H9 (cell line): Measurements from ENCODE around the gene P2RX7. TPM values are rescaled to one million over a fixed set of nuclear protein-coding genes. Genes with fewer than 3 reads are reported as not detected.

Experiments
- DNase-seq: peaks from one replicate; pipeline ENCODE4 v3.0.0-alpha.2; 2017
- H2AFZ ChIP-seq: one replicate; pipeline ENCODE4 v1.6.1; 2013; ENCODE audit warnings: mild to moderate bottlenecking, low read length, control low read depth, moderate library complexity
- H2AK5ac ChIP-seq: 2 replicates; pipeline ENCODE4 v1.6.1; 2013; ENCODE audit warnings: low read length, control low read depth, mixed read lengths; ENCODE audit not compliant: insufficient read length
- H2BK120ac ChIP-seq: one replicate; pipeline ENCODE4 v1.6.1; 2013; ENCODE audit warnings: low read depth, mild to moderate bottlenecking, low read length, control low read depth, inconsistent platforms; ENCODE audit not compliant: poor library complexity, severe bottlenecking
- H2BK12ac ChIP-seq: 2 replicates; pipeline ENCODE4 v1.6.1; 2013; ENCODE audit warnings: low read length, control low read depth, mixed read lengths, low read depth; ENCODE audit not compliant: insufficient read length
- H2BK15ac ChIP-seq: 2 replicates; pipeline ENCODE4 v1.6.1; 2013; ENCODE audit warnings: low read depth, low read length, control low read depth
- H2BK20ac ChIP-seq: one replicate; pipeline ENCODE4 v1.6.1; 2013; ENCODE audit warnings: low read depth, mild to moderate bottlenecking, low read length, control low read depth, inconsistent platforms; ENCODE audit not compliant: poor library complexity, severe bottlenecking
- H2BK5ac ChIP-seq: 2 replicates; pipeline ENCODE4 v1.6.1; 2013; ENCODE audit warnings: low read length, control low read depth, mixed read lengths; ENCODE audit not compliant: insufficient read length
- H3K14ac ChIP-seq: 2 replicates; pipeline ENCODE4 v1.6.1; 2013; ENCODE audit warnings: low read length, control low read depth; ENCODE audit not compliant: insufficient read depth
- H3K18ac ChIP-seq: 2 replicates; pipeline ENCODE4 v1.6.1; 2013; ENCODE audit warnings: low read depth, mild to moderate bottlenecking, mixed read lengths, low read length, control low read depth; ENCODE audit not compliant: insufficient read length
- H3K23ac ChIP-seq: 2 replicates; pipeline ENCODE4 v1.6.1; 2013; ENCODE audit warnings: low read length, control low read depth, mixed read lengths, low read depth; ENCODE audit not compliant: insufficient read length
- H3K23me2 ChIP-seq: 2 replicates; pipeline ENCODE4 v1.6.1; 2013; ENCODE audit warnings: low read depth, mild to moderate bottlenecking, mixed read lengths, low read length, control low read depth; ENCODE audit not compliant: insufficient read length, poor library complexity, severe bottlenecking
- H3K27ac ChIP-seq: 2 replicates; pipeline ENCODE4 v1.5.1; 2013; ENCODE audit warnings: low read length, control low read depth, mixed read lengths, low read depth; ENCODE audit not compliant: insufficient read length
- H3K27me3 ChIP-seq: 2 replicates; pipeline ENCODE4 v1.6.1; 2013; ENCODE audit warnings: low read length, control low read depth, inconsistent platforms; ENCODE audit not compliant: insufficient read depth
- H3K4ac ChIP-seq: 2 replicates; pipeline ENCODE4 v1.6.1; 2013; ENCODE audit warnings: low read depth, mild to moderate bottlenecking, control low read depth, inconsistent platforms, low read length, moderate library complexity
- H3K4me1 ChIP-seq: 2 replicates; pipeline ENCODE4 v1.6.1; 2013; ENCODE audit warnings: low read length, control low read depth, inconsistent platforms; ENCODE audit not compliant: insufficient read depth
- H3K4me2 ChIP-seq: 2 replicates; pipeline ENCODE4 v1.6.1; 2013; ENCODE audit warnings: low read length, control low read depth, mixed read lengths; ENCODE audit not compliant: insufficient read length, insufficient read depth
- H3K56ac ChIP-seq: 2 replicates; pipeline ENCODE4 v1.6.1; 2013; ENCODE audit warnings: low read depth, mild to moderate bottlenecking, mixed read lengths, low read length, control low read depth; ENCODE audit not compliant: insufficient read length
- H3K79me1 ChIP-seq: 2 replicates; pipeline ENCODE4 v1.6.1; 2013; ENCODE audit warnings: low read depth, mild to moderate bottlenecking, moderate library complexity, low read length, control low read depth, inconsistent platforms; ENCODE audit not compliant: insufficient read depth, poor library complexity, severe bottlenecking
- H3K79me2 ChIP-seq: 2 replicates; pipeline ENCODE4 v1.6.1; 2013; ENCODE audit warnings: low read length, control low read depth, inconsistent platforms; ENCODE audit not compliant: insufficient read depth
- H3K9ac ChIP-seq: 2 replicates; pipeline ENCODE4 v1.6.1; 2013; ENCODE audit warnings: low read length, control low read depth, mixed read lengths; ENCODE audit not compliant: insufficient read length; ENCODE audit errors: extremely low read depth
- H3K9me3 ChIP-seq: one replicate; pipeline ENCODE4 v1.6.1; 2013; ENCODE audit warnings: low read depth, low read length, inconsistent platforms; ENCODE audit not compliant: control insufficient read depth
- H3T11ph ChIP-seq: one replicate; pipeline ENCODE4 v1.6.1; 2013; ENCODE audit warnings: mild to moderate bottlenecking, low read length, control low read depth, inconsistent platforms
- H4K20me1 ChIP-seq: one replicate; pipeline ENCODE4 v1.6.1; 2013; ENCODE audit not compliant: control insufficient read depth, insufficient read length, insufficient read depth
- H4K5ac ChIP-seq: 2 replicates; pipeline ENCODE4 v1.6.1; 2013; ENCODE audit warnings: low read depth, mild to moderate bottlenecking, mixed read lengths, low read length, control low read depth; ENCODE audit not compliant: insufficient read length
- H4K8ac ChIP-seq: replicated peaks from 2 replicates; pipeline ENCODE4 v1.6.1; 2013; ENCODE audit warnings: low read length, control low read depth, mixed read lengths, low read depth; ENCODE audit not compliant: insufficient read length
- H4K91ac ChIP-seq: 2 replicates; pipeline ENCODE4 v1.6.1; 2013; ENCODE audit warnings: low read depth, mild to moderate bottlenecking, moderate library complexity, mixed read lengths, low read length, control low read depth; ENCODE audit not compliant: insufficient read length
- H3K27ac Mint-ChIP-seq, 3 experiments: 2 replicates in 2 of 3; 3 replicates in 1 of 3; pipeline ENCODE4 v1.8.0; 2020 to 2021; ENCODE audit warnings: mixed read lengths in 3 of 3, mild to moderate bottlenecking in 1 of 3, moderate library complexity in 1 of 3
- H3K27me3 Mint-ChIP-seq: 2 replicates; pipeline ENCODE4 v1.8.0; 2021; ENCODE audit warnings: low read depth, mild to moderate bottlenecking, moderate library complexity, mixed read lengths
- H3K36me3 Mint-ChIP-seq, 3 experiments: 2 replicates in 2 of 3; 3 replicates in 1 of 3; pipeline ENCODE4 v1.8.0; 2020 to 2021; ENCODE audit warnings: low read depth in 3 of 3, mixed read lengths in 3 of 3; ENCODE audit not compliant: insufficient read depth in 1 of 3
- H3K4me1 Mint-ChIP-seq, 2 experiments: 2 replicates each; pipeline ENCODE4 v1.8.0; 2020; ENCODE audit warnings: mixed read lengths in 2 of 2
- H3K4me3 Mint-ChIP-seq, 2 experiments: 2 replicates in 1 of 2; 3 replicates in 1 of 2; pipeline ENCODE4 v1.8.0; 2020 to 2021; ENCODE audit warnings: mild to moderate bottlenecking in 2 of 2, mixed read lengths in 2 of 2, moderate library complexity in 1 of 2
- H3K9me3 Mint-ChIP-seq, 2 experiments: 2 replicates in 1 of 2; 3 replicates in 1 of 2; pipeline ENCODE4 v1.8.0; 2020; ENCODE audit warnings: mild to moderate bottlenecking in 2 of 2, mixed read lengths in 2 of 2, moderate library complexity in 1 of 2
- WGBS: extraction: QIAGEN DNeasy Blood & Tissue Kit; methylation state at CpG from one replicate; pipeline ENCODE4 v1.1.7; 2013; ENCODE audit warnings: missing lambda C conversion rate, low lambda C conversion rate, mixed read lengths; ENCODE audit not compliant: insufficient read length; ENCODE audit errors: extremely low coverage; 5-methylcytosine and 5-hydroxymethylcytosine counted together
- total RNA-seq: library from RNA; stranded (reverse); gene quantifications from 2 replicates; pipeline ENCODE4 v1.2.1, GENCODE V29; 2021
- TF ChIP-seq, protein P1 (sequence below): fragments of 200-600 bp; sonication (generic); conservative IDR thresholded peaks from 3 replicates; pipeline ENCODE4 v1.8.0; 2021; ENCODE audit warnings: antibody characterized with exemption, mild to moderate bottlenecking

P2RX7 gene
- total RNA-seq, 1 experiment from 2014 or later = 0.09 TPM

DNA sequence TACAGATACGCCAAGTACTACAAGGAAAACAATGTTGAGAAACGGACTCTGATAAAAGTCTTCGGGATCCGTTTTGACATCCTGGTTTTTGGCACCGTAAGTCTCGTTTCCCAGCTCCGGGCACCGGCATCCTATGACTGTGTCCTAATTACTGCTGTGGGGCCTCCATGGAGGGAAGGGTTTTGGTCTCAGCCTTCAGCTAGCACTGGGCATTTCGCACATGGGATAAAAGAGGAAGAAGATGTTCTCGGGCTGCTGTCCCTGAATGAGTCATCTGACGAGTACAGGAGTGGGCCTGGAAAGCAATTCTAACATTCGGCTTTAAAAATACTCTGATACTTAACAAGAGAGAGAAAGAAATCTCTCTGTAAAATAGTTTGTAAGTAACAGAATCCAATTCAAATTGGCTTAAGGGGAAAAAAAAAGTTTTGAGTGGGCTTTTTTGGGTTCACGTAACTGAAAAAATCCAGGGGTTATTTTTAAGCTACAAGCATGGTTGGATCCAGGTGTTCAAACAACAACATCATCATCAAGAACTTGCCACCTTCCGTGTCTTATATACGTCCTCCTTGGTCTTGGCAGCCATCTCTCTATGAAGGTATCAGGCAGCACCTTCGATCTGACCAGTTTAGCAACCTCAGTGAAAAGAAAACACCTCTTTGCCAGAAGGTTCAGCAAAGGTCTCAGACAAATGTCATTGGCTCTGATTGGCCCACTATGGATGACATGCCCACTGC is 42.9 kb downstream of the P2RX7 start:
- no peak overlapping the region for H4K91ac ChIP-seq
- no peak overlapping the region for H4K8ac ChIP-seq
- TF ChIP-seq, protein P1, sequence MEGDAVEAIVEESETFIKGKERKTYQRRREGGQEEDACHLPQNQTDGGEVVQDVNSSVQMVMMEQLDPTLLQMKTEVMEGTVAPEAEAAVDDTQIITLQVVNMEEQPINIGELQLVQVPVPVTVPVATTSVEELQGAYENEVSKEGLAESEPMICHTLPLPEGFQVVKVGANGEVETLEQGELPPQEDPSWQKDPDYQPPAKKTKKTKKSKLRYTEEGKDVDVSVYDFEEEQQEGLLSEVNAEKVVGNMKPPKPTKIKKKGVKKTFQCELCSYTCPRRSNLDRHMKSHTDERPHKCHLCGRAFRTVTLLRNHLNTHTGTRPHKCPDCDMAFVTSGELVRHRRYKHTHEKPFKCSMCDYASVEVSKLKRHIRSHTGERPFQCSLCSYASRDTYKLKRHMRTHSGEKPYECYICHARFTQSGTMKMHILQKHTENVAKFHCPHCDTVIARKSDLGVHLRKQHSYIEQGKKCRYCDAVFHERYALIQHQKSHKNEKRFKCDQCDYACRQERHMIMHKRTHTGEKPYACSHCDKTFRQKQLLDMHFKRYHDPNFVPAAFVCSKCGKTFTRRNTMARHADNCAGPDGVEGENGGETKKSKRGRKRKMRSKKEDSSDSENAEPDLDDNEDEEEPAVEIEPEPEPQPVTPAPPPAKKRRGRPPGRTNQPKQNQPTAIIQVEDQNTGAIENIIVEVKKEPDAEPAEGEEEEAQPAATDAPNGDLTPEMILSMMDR = no peak
- H3K9me3 Mint-ChIP-seq = no peaks in the 10 kb centered on the region
- WGBS = no CpG with 5 or more reads among the region's 16 CpGs
- no peak for DNase-seq
- no peaks in the 10 kb centered on the region for H3K4me1 ChIP-seq
- H3K27ac Mint-ChIP-seq = no peak overlapping the region
- H3K27me3 ChIP-seq = no peaks in the 10 kb centered on the region
- no peak overlapping the region for H3K4me2 ChIP-seq
- no peaks in the 10 kb centered on the region for H3K23me2 ChIP-seq
- H2BK120ac ChIP-seq = no peak overlapping the region
- no peak overlapping the region for H3K14ac ChIP-seq
- H3K4ac ChIP-seq = no peak overlapping the region
- no peaks in the 10 kb centered on the region for H3K4me1 Mint-ChIP-seq
- H3T11ph ChIP-seq = no peak overlapping the region
- no peak overlapping the region for H2AK5ac ChIP-seq
- H4K20me1 ChIP-seq = no peaks in the 10 kb centered on the region
- H3K36me3 Mint-ChIP-seq = no peaks in the 10 kb centered on the region
- H3K79me1 ChIP-seq = no peaks in the 10 kb centered on the region
- H2AFZ ChIP-seq = no peak overlapping the region
- H2BK12ac ChIP-seq = no peak overlapping the region
- H4K5ac ChIP-seq = no peak overlapping the region
- H3K27me3 Mint-ChIP-seq = no peaks in the 10 kb centered on the region; the same call in 1 of the 2 replicates
- H2BK5ac ChIP-seq = no peak overlapping the region
- H3K79me2 ChIP-seq = no peaks in the 10 kb centered on the region
- no peak overlapping the region for H3K27ac ChIP-seq
- no peak overlapping the region for H3K23ac ChIP-seq
- no peak overlapping the region for H3K4me3 Mint-ChIP-seq
- H3K18ac ChIP-seq = no peak overlapping the region
- no peak overlapping the region for H2BK15ac ChIP-seq
- no peak overlapping the region for H2BK20ac ChIP-seq
- no peak overlapping the region for H3K56ac ChIP-seq
- no peaks in the 10 kb centered on the region for H3K9me3 ChIP-seq
- no peak overlapping the region for H3K9ac ChIP-seq
